Measurements from ENCODE around the gene DLX5. TPM values are rescaled to one million over a fixed set of nuclear protein-coding genes. Genes with fewer than 3 reads are reported as not detected.

The DLX5 gene
- total RNA-seq, 1 donor from 2014 or later, result 1.3 TPM

DNA sequence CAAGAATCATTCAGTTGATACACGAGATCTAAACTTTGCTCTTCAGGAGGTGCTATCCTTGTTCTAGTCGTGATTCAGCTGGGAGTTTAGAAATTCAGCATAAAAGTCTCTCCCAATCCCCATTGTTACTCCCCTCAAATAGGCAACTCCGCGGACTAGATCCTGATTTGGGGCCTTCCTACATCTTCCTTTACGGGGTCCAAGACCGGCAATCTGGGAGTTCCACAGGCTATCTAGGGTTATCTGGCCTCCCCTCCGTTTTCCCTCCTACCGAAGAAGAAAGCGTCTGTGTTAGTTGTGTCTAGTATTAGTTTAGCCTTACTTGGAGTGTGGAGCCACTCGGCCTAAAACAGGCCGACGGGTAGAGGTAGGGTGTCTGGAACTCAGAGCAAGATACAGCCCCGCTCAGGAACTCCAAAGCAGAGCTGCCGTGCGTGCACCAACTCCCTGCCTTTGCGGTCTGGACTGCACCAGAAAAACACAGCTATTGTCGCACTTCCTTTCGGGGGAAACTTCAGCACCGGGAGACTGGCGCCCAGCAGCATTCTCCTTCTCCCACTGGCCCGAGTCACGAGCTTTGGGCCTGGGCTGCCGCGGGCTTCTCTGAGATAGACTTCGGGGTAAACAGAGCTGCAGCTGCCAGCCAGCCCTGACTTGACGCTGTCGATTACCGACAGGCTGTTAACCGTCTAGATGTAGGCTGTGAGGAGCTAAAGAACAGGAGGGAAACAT is 1.5 kb upstream of the DLX5 start:
- H3K27me3 ChIP-seq (ENCODE audit: insufficient read depth, low read length), result peaks cover 72% of the 10 kb centered on the region
- no peaks in the 10 kb centered on the region for H4K20me1 ChIP-seq (ENCODE audit: insufficient read depth, low read length)
- FAIRE-seq (no peak), DNase-seq (ENCODE audit: low read depth) (peak; percentile 4)
- H3K9me3 ChIP-seq (ENCODE audit: insufficient read depth, low read depth, low read length), result peaks cover 9% of the 10 kb centered on the region
- H3K4me2 ChIP-seq (ENCODE audit: low read length), result peak overlapping the region; percentile 87
- Mint-ChIP-seq H3K36me3 (ENCODE audit: low read depth, unreplicated experiment) (no peaks in the 10 kb centered on the region), H3K9me3 (ENCODE audit: unreplicated experiment) (peaks cover 6% of the 10 kb centered on the region), H3K4me3 (ENCODE audit: unreplicated experiment) (peak overlapping the region; percentile 57), H3K27ac (ENCODE audit: unreplicated experiment) (peak overlapping the region; percentile 37), H3K4me1 (ENCODE audit: low read depth, unreplicated experiment) (peaks cover 18% of the 10 kb centered on the region), H3K27me3 (ENCODE audit: low read depth, unreplicated experiment) (peaks cover 55% of the 10 kb centered on the region)
- H3K79me2 ChIP-seq (ENCODE audit: insufficient read depth, low read length), result no peaks in the 10 kb centered on the region
- H3K36me3 ChIP-seq (ENCODE audit: insufficient read depth, low read length), result no peaks in the 10 kb centered on the region
- no peak for TF ChIP-seq EZH2 (IDR thresholded peaks at IDR 0.05; ENCODE audit: insufficient read depth, low read length)
- TF ChIP-seq, protein P1, sequence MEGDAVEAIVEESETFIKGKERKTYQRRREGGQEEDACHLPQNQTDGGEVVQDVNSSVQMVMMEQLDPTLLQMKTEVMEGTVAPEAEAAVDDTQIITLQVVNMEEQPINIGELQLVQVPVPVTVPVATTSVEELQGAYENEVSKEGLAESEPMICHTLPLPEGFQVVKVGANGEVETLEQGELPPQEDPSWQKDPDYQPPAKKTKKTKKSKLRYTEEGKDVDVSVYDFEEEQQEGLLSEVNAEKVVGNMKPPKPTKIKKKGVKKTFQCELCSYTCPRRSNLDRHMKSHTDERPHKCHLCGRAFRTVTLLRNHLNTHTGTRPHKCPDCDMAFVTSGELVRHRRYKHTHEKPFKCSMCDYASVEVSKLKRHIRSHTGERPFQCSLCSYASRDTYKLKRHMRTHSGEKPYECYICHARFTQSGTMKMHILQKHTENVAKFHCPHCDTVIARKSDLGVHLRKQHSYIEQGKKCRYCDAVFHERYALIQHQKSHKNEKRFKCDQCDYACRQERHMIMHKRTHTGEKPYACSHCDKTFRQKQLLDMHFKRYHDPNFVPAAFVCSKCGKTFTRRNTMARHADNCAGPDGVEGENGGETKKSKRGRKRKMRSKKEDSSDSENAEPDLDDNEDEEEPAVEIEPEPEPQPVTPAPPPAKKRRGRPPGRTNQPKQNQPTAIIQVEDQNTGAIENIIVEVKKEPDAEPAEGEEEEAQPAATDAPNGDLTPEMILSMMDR (IDR thresholded peaks at IDR 0.05; ENCODE audit: insufficient read depth, low read depth, low read length), result no peak
- H3K27ac ChIP-seq (ENCODE audit: low read depth, low read length), result no peak overlapping the region
- H2AFZ ChIP-seq (ENCODE audit: low read depth, low read length), result no peak overlapping the region
- peaks cover 7% of the 10 kb centered on the region for H3K4me1 ChIP-seq (ENCODE audit: insufficient read depth, low read length)
- no peak overlapping the region for H3K4me3 ChIP-seq (ENCODE audit: insufficient read depth, low read depth, low read length)
- no peak overlapping the region for H3K9ac ChIP-seq (ENCODE audit: low read length)

DNA sequence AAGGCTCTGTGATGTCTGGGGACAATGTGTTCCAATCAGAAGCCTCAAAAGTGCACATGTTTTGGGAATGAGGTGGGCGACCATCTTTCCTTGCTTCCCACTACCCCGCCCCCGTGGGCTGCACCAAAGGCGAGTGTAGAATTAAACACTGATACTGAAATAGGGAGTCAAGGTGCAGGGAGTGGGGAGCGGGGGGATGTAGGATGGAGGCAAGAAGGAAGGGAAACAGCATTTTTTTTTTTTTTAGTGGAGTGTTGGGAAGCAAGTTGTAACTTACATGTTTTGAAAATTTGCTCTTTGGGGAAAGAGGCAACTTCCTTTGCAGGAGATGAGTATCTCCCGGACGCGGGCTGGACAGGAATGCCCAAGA is 484 bp upstream of the DLX5 start:
- H3K4me3 ChIP-seq (ENCODE audit: insufficient read depth, low read depth, low read length), result no peak overlapping the region
- Mint-ChIP-seq H3K27me3 (ENCODE audit: low read depth, unreplicated experiment) (peaks cover 61% of the 10 kb centered on the region), H3K9me3 (ENCODE audit: unreplicated experiment) (peaks cover 6% of the 10 kb centered on the region), H3K4me1 (ENCODE audit: low read depth, unreplicated experiment) (peaks cover 18% of the 10 kb centered on the region), H3K36me3 (ENCODE audit: low read depth, unreplicated experiment) (peaks cover 4% of the 10 kb centered on the region), H3K4me3 (ENCODE audit: unreplicated experiment) (peak overlapping the region; percentile 91), H3K27ac (ENCODE audit: unreplicated experiment) (peak overlapping the region; percentile 41)
- no peak overlapping the region for H3K27ac ChIP-seq (ENCODE audit: low read depth, low read length)
- H3K9me3 ChIP-seq (ENCODE audit: insufficient read depth, low read depth, low read length), result peaks cover 12% of the 10 kb centered on the region
- TF ChIP-seq, protein P1 (IDR thresholded peaks at IDR 0.05; ENCODE audit: insufficient read depth, low read depth, low read length), result no peak
- no peak overlapping the region for H2AFZ ChIP-seq (ENCODE audit: low read depth, low read length)
- no peak for DNase-seq (ENCODE audit: low read depth)
- H3K4me2 ChIP-seq (ENCODE audit: low read length), result peak overlapping the region; percentile 70
- no peak for FAIRE-seq
- no peaks in the 10 kb centered on the region for H4K20me1 ChIP-seq (ENCODE audit: insufficient read depth, low read length)
- H3K4me1 ChIP-seq (ENCODE audit: insufficient read depth, low read length), result peaks cover 7% of the 10 kb centered on the region
- H3K9ac ChIP-seq (ENCODE audit: low read length), result no peak overlapping the region
- peaks cover 75% of the 10 kb centered on the region for H3K27me3 ChIP-seq (ENCODE audit: insufficient read depth, low read length)
- H3K36me3 ChIP-seq (ENCODE audit: insufficient read depth, low read length), result no peaks in the 10 kb centered on the region
- no peaks in the 10 kb centered on the region for H3K79me2 ChIP-seq (ENCODE audit: insufficient read depth, low read length)

Measured in astrocyte (in vitro differentiated cells and primary cell).